Parathyroid adenoma (tissue), 2 donors: ENCODE data around the gene FBXL7.

Experiments used
- H2AFZ ChIP-seq: fragments of 300-600 bp; sonication (generic); one replicate; pipeline ENCODE4 v1.7.0; 2017; ENCODE audit warnings: antibody characterized with exemption, mild to moderate bottlenecking
- H3K27ac ChIP-seq: fragments of 300-600 bp; sonication (generic); one replicate; pipeline ENCODE4 v1.7.0; 2017
- H3K27me3 ChIP-seq: fragments of 300-600 bp; sonication (generic); one replicate; pipeline ENCODE4 v1.7.0; 2017; ENCODE audit warnings: low read length; ENCODE audit not compliant: control insufficient read depth, insufficient read depth
- H3K36me3 ChIP-seq: fragments of 300-600 bp; sonication (generic); one replicate; pipeline ENCODE4 v1.7.0; 2017; ENCODE audit warnings: low read length; ENCODE audit not compliant: control insufficient read depth, insufficient read depth
- H3K4me1 ChIP-seq: fragments of 300-600 bp; sonication (generic); one replicate; pipeline ENCODE4 v1.7.0; 2017; ENCODE audit warnings: control low read depth
- H3K4me2 ChIP-seq: fragments of 300-600 bp; sonication (generic); one replicate; pipeline ENCODE4 v1.7.0; 2017; ENCODE audit warnings: low read length
- H3K4me3 ChIP-seq: fragments of 300-600 bp; sonication (generic); one replicate; pipeline ENCODE4 v1.7.0; 2017; ENCODE audit warnings: low read depth, low read length
- H3K79me2 ChIP-seq: fragments of 300-600 bp; sonication (generic); one replicate; pipeline ENCODE4 v1.7.0; 2017; ENCODE audit warnings: control low read depth
- H3K9ac ChIP-seq: fragments of 300-600 bp; sonication (generic); one replicate; pipeline ENCODE4 v1.7.0; 2017; ENCODE audit warnings: mild to moderate bottlenecking
- H3K9me3 ChIP-seq: fragments of 300-600 bp; sonication (generic); one replicate; pipeline ENCODE4 v1.7.0; 2017; ENCODE audit warnings: low read length; ENCODE audit not compliant: control insufficient read depth
- CTCF ChIP-seq: fragments of 300-600 bp; sonication (generic); IDR thresholded peaks from one replicate; pipeline ENCODE4 v1.7.0; 2017; ENCODE audit warnings: antibody characterized with exemption, mild to moderate bottlenecking
- donor health status: primary hyperparathyroidism.

The FBXL7 gene

GRCh38 chr5:15768936-15769335 lies 269.0 kb downstream of the FBXL7 start:
- Histone ChIP-seq H3K27ac (no peak overlapping the region), H3K9ac (no peak overlapping the region), H3K27me3 (no peaks in the 10 kb centered on the region), H3K4me2 (no peak overlapping the region), H3K36me3 (no peaks in the 10 kb centered on the region), H2AFZ (no peak overlapping the region), H3K4me3 (no peak overlapping the region), H3K79me2 (no peaks in the 10 kb centered on the region), H3K9me3 (no peaks in the 10 kb centered on the region), H3K4me1 (no peaks in the 10 kb centered on the region)
- no peak for TF ChIP-seq CTCF

DNA sequence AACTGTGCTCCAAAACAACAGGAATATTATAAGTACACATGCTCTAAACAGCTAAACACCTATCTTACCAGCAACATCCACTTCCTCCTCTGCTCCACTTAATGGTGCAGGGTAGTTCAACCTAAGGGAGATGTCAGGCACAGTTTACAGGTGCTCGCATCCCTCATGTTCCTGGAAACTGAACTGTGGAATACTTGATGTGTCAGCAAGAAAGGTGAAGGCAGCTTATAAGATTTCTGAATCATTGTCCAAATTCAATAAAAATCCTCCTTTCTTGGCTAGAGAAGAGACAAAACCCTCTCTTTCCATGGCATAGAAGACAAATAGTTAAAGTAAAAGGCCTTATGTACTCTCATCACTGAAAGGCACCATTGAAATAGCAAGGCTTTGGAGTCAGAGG lies 272.2 kb downstream of the FBXL7 start:
- no peak overlapping the region for H3K27ac ChIP-seq
- no peak overlapping the region for H3K4me2 ChIP-seq
- no peaks in the 10 kb centered on the region for H3K79me2 ChIP-seq
- H3K4me1 ChIP-seq, result no peaks in the 10 kb centered on the region
- H3K9ac ChIP-seq, result no peak overlapping the region
- no peak overlapping the region for H2AFZ ChIP-seq
- no peak for TF ChIP-seq CTCF
- H3K9me3 ChIP-seq, result no peaks in the 10 kb centered on the region
- no peaks in the 10 kb centered on the region for H3K36me3 ChIP-seq
- no peak overlapping the region for H3K4me3 ChIP-seq
- no peaks in the 10 kb centered on the region for H3K27me3 ChIP-seq

DNA sequence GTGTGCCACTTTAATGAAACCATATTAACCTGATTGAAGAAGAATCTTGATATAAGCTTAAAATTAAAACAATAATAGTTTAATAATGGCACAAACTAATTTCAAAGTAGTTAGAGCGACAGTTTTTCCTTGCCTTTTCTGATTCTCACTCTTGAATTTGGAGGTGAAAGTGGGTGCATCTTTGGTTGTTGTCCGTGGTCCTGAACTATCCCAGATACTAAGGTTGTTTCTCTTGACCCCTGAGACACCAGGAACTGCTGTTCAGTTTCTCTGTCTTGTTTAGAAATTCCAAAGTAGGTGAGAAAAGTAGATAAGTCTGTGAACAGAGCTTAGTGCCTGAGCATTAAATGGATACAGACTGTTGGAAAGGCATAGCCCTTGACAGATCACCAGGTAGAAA lies 274.7 kb downstream of the FBXL7 start:
- Histone ChIP-seq H3K4me1 (no peaks in the 10 kb centered on the region), H3K79me2 (no peaks in the 10 kb centered on the region), H3K27ac (no peak overlapping the region), H3K4me3 (no peak overlapping the region), H3K36me3 (no peaks in the 10 kb centered on the region), H3K9me3 (no peaks in the 10 kb centered on the region), H3K4me2 (no peak overlapping the region), H2AFZ (no peak overlapping the region), H3K27me3 (no peaks in the 10 kb centered on the region), H3K9ac (no peak overlapping the region)
- no peak for TF ChIP-seq CTCF

GRCh38 chr5:15776346-15776745 lies 276.4 kb downstream of the FBXL7 start:
- Histone ChIP-seq H3K27ac (no peak overlapping the region), H3K4me2 (no peak overlapping the region), H3K9me3 (no peaks in the 10 kb centered on the region), H3K79me2 (no peaks in the 10 kb centered on the region), H2AFZ (no peak overlapping the region), H3K27me3 (no peaks in the 10 kb centered on the region), H3K9ac (no peak overlapping the region), H3K4me3 (no peak overlapping the region), H3K4me1 (no peaks in the 10 kb centered on the region), H3K36me3 (no peaks in the 10 kb centered on the region)
- TF ChIP-seq CTCF, result no peak

- H3K36me3 ChIP-seq, result no peaks in the 10 kb centered on the region
- no peak overlapping the region for H3K27ac ChIP-seq
- H3K9me3 ChIP-seq, result no peaks in the 10 kb centered on the region
- H3K4me1 ChIP-seq, result no peaks in the 10 kb centered on the region
- H3K79me2 ChIP-seq, result no peaks in the 10 kb centered on the region
- H3K4me2 ChIP-seq, result no peak overlapping the region
- no peak for TF ChIP-seq CTCF
- no peak overlapping the region for H3K9ac ChIP-seq
- H3K4me3 ChIP-seq, result no peak overlapping the region
- no peak overlapping the region for H2AFZ ChIP-seq
- H3K27me3 ChIP-seq, result no peaks in the 10 kb centered on the region
Measured at GRCh38 chr5:15783734-15784133, 283.8 kb downstream of the FBXL7 start.
